GM12878 (cell line): ENCODE data around the gene C4BPB. TPM values are rescaled to one million over a fixed set of nuclear protein-coding genes. Genes with fewer than 3 reads are reported as not detected.

ENCODE experiments used
- ATAC-seq: fragments of 200-7000 bp; cut with Tn5 transposase; 3 replicates; pipeline ENCODE4 v1.9.1; 2020; ENCODE audit warnings: mild to moderate bottlenecking, moderate library complexity
- BruUV-seq: library from RNA; stranded (reverse); fragments of 400-500 nt; replicated peaks from 2 replicates; lab custom pipeline; 2021; lab: Mats Ljungman, UMichigan
- CTCF ChIA-PET: fragments of 300-600 bp; sonication (Branson Sonifier 250); formaldehyde crosslinking; extraction: SDS; loops from one replicate; lab custom pipeline; 2021; ENCODE audit warnings: inconsistent platforms; lab: Yijun Ruan, JAX
- POLR2A ChIA-PET: fragments of 350-600 bp; formaldehyde crosslinking; extraction: SDS; loops from one replicate; lab custom pipeline; 2021; ENCODE audit warnings: inconsistent platforms; lab: Charles Lee
- RAD21 ChIA-PET: fragments of 300-600 bp; sonication (Branson Sonifier 250); formaldehyde crosslinking; loops from one replicate; lab custom pipeline; 2023; ENCODE audit warnings: antibody characterized with exemption; ENCODE audit not compliant: unreplicated experiment; lab: Charles Lee
- SMC1A ChIA-PET: fragments of 300-600 bp; sonication (Branson Sonifier 250); formaldehyde crosslinking; loops from one replicate; lab custom pipeline; 2023; ENCODE audit not compliant: unreplicated experiment, uncharacterized antibody; lab: Charles Lee
- DNase-seq: peaks from one replicate; pipeline ENCODE4 v3.0.0-alpha.2; 2011; ENCODE audit warnings: low read depth, low spot score
- FAIRE-seq: peaks from 3 replicates; lab custom pipeline; 2011; peaks lifted over from hg19 to GRCh38; lab: Jason Lieb, UNC
- H2AFZ ChIP-seq: 2 replicates; pipeline ENCODE4 v1.6.0; 2011; ENCODE audit warnings: low read depth, low read length, control low read depth; ENCODE audit not compliant: control insufficient read depth
- H3K27ac ChIP-seq: 2 replicates; pipeline ENCODE4 v1.5.1; 2011; ENCODE audit warnings: control low read depth; ENCODE audit not compliant: control insufficient read depth, insufficient read depth
- H3K27me3 ChIP-seq, 2 experiments: replicated peaks in 1 of 2; 2 replicates each; pipeline versions ENCODE4 v1.6.0 to v1.6.1; 2011; ENCODE audit warnings: low read length in 1 of 2; ENCODE audit not compliant: control insufficient read depth in 2 of 2, insufficient read depth in 2 of 2
- H3K36me3 ChIP-seq, 2 experiments: 2 replicates each; pipeline ENCODE4 v1.5.1; 2011; ENCODE audit warnings: low read length in 1 of 2; ENCODE audit not compliant: control insufficient read depth in 2 of 2, insufficient read depth in 2 of 2
- H3K4me1 ChIP-seq: 2 replicates; pipeline ENCODE4 v1.6.1; 2011; ENCODE audit warnings: mild to moderate bottlenecking, low read length, moderate library complexity, mixed read lengths; ENCODE audit not compliant: control insufficient read depth, insufficient read depth
- H3K4me2 ChIP-seq: 2 replicates; pipeline ENCODE4 v1.6.0; 2011; ENCODE audit warnings: control low read depth; ENCODE audit not compliant: control insufficient read depth, insufficient read depth
- H3K4me3 ChIP-seq: fragments of 200-600 bp; sonication (generic); 2 replicates; pipeline ENCODE4 v1.5.1; 2016
- H3K79me2 ChIP-seq: 2 replicates; pipeline ENCODE4 v1.6.0; 2011; ENCODE audit warnings: low read length; ENCODE audit not compliant: control insufficient read depth, insufficient read depth
- H3K9ac ChIP-seq: 2 replicates; pipeline ENCODE4 v1.8.0; 2011; ENCODE audit warnings: low read length, control low read depth, mixed read lengths; ENCODE audit not compliant: control insufficient read depth, insufficient read depth
- H3K9me3 ChIP-seq: replicated peaks from 3 replicates; pipeline ENCODE4 v1.5.1; 2011; ENCODE audit warnings: mild to moderate bottlenecking, low read length; ENCODE audit not compliant: control insufficient read depth, insufficient read depth
- H4K20me1 ChIP-seq: 2 replicates; pipeline ENCODE4 v1.6.0; 2011; ENCODE audit not compliant: control insufficient read depth, insufficient read depth
- CHD4 ChIP-seq: fragments of 200-600 bp; sonication (generic); IDR thresholded peaks from 2 replicates; pipeline ENCODE4 v1.6.1; 2016; ENCODE audit warnings: mild to moderate bottlenecking
- EED ChIP-seq: sonication (generic); IDR thresholded peaks from 2 replicates; pipeline ENCODE4 v1.6.1; 2016; ENCODE audit warnings: antibody characterized with exemption, low read depth
- IRF3 ChIP-seq: fragments of 450-650 bp; IDR thresholded peaks from 2 replicates; pipeline ENCODE4 v1.6.1; 2014; ENCODE audit warnings: mild to moderate bottlenecking
- JUNB ChIP-seq: IDR thresholded peaks from 2 replicates; pipeline ENCODE4 v1.6.1; 2016; ENCODE audit warnings: antibody characterized with exemption, mild to moderate bottlenecking
- SIN3A ChIP-seq: IDR thresholded peaks from 2 replicates; pipeline ENCODE4 v1.6.1; 2012; ENCODE audit warnings: low read depth, low read length, improper control_type of control experiment
- SP1 ChIP-seq: IDR thresholded peaks from one replicate; pipeline ENCODE4 v1.6.1; 2011; ENCODE audit warnings: low read depth, low read length
- SUPT20H ChIP-seq: IDR thresholded peaks from 2 replicates; pipeline ENCODE4 v1.6.1; 2011; ENCODE audit warnings: low read depth, mild to moderate bottlenecking, low read length, moderate library complexity, borderline replicate concordance; ENCODE audit not compliant: control insufficient read depth
- WRNIP1 ChIP-seq: IDR thresholded peaks from 2 replicates; pipeline ENCODE4 v1.6.1; 2011; ENCODE audit warnings: low read depth, low read length, improper control_type of control experiment, borderline replicate concordance
- ZNF687 ChIP-seq: fragments of 450-650 bp; IDR thresholded peaks from 2 replicates; pipeline ENCODE4 v1.6.1; 2017; ENCODE audit warnings: mild to moderate bottlenecking, moderate library complexity
- whole genome bisulfite sequencing: methylation state at CpG from one replicate; pipeline ENCODE4 v1.1.6; 2016; ENCODE audit warnings: low lambda C conversion rate; ENCODE audit not compliant: insufficient replicate concordance, insufficient coverage; ENCODE audit errors: missing lambda C conversion rate; 5-methylcytosine and 5-hydroxymethylcytosine counted together
- in situ Hi-C: fragments of 300-500 bp; cut with MboI; formaldehyde crosslinking; loops from 9 replicates; pipeline ENCODE4 v1.14.3; 2018; ENCODE audit warnings: mixed read lengths
- intact Hi-C: fragments of 100-400 bp; cut with micrococcal nuclease; formaldehyde crosslinking; loops from one replicate; pipeline ENCODE4 v1.14.2; 2022; ENCODE audit not compliant: unreplicated experiment
- polyA plus RNA-seq, 11 experiments: library from polyadenylated mRNA; depleted of rRNA in 4 of 11; unstranded in 6 of 11; stranded (reverse) in 5 of 11; fragments of >200 nt; fragmentation: Nextera tagmentation in 4 of 11; fragmentation: Illumina TruSeq in 1 of 11; extraction: Ambion mirVana in 4 of 11; extraction: Trizol in 1 of 11; gene quantifications; 1 replicate in 1 of 11; 2 replicates in 10 of 11; pipeline versions ENCODE4 v1.2.1 to v1.2.3, GENCODE V29; 2011 to 2016; ENCODE audit warnings: inconsistent platforms in 2 of 11, missing spikeins in 2 of 11, low read depth in 1 of 11
- total RNA-seq, 4 experiments: library from RNA; depleted of rRNA in 3 of 4; stranded (reverse); fragments of >200 nt in 3 of 4; fragmentation: Illumina TruSeq in 1 of 4; extraction: Trizol in 1 of 4; gene quantifications; 2 replicates each; pipeline versions ENCODE4 v1.2.1 to v1.2.3, GENCODE V29; 2013 to 2021

C4BPB gene
- total and polyA plus RNA-seq, 10 of the 15 experiments (the other 5 are each of a cell fraction or from before 2014, with no cell fraction given): 0.31 to 1.2 (median 0.53) TPM; not detected in 1

- H3K9ac ChIP-seq: no peak overlapping the region
- SMC1A ChIA-PET: no interaction called here
- no peak for TF ChIP-seq CHD4
- TF ChIP-seq EED: no peak
- no peaks in the 10 kb centered on the region for H3K36me3 ChIP-seq
- no peak overlapping the region for H3K27ac ChIP-seq
- POLR2A ChIA-PET: no interaction called here
- no peaks in the 10 kb centered on the region for H3K79me2 ChIP-seq
- in situ Hi-C loops (no loop called here), intact Hi-C loops (loop anchor here (5.0 kb wide), 1 partner anchor 38 kb away; no protein-coding TSS in a partner anchor)
- 71% methylated on average over 4 of the region's 4 CpGs for WGBS
- ATAC-seq (peak; percentile 21; the same call in 2 of the 3 replicates), DNase-seq (no peak), FAIRE-seq (no peak)
- no peak overlapping the region for H3K4me2 ChIP-seq
- no peaks in the 10 kb centered on the region for H3K27me3 ChIP-seq
- BruUV-seq: no TSS peak
- no peaks in the 10 kb centered on the region for H3K9me3 ChIP-seq
- no peak overlapping the region for H3K4me3 ChIP-seq
- H3K4me1 ChIP-seq: no peaks in the 10 kb centered on the region
- CTCF ChIA-PET: interaction anchor here (0.9 to 3.2 kb wide), 5 partner anchors 9 to 35 kb away, joined by 3 to 21 read pairs (median 4); no protein-coding TSS in a partner anchor
- RAD21 ChIA-PET: interaction anchor here (1.0 kb wide), 1 partner anchor 36 kb away, joined by 5 read pairs; no protein-coding TSS in a partner anchor
- no peaks in the 10 kb centered on the region for H4K20me1 ChIP-seq
- H2AFZ ChIP-seq: no peak overlapping the region
Observed at GRCh38 chr1:207039380-207040180, 49.1 kb upstream of the C4BPB start.

GRCh38 chr1:207040181-207040533 lies 48.5 kb upstream of the C4BPB start:
- H3K9ac ChIP-seq: no peak overlapping the region
- H3K27me3 ChIP-seq: no peaks in the 10 kb centered on the region
- no peak for FAIRE-seq
- CTCF ChIA-PET: interaction anchor here (0.9 to 1.8 kb wide), 4 partner anchors 8 to 36 kb away, joined by 3 to 8 read pairs (median 4); no protein-coding TSS in a partner anchor
- no peak overlapping the region for H2AFZ ChIP-seq
- H3K4me2 ChIP-seq: no peak overlapping the region
- no peaks in the 10 kb centered on the region for H3K9me3 ChIP-seq
- in situ Hi-C loops: no loop called here
- 57% methylated on average over 3 of the region's 3 CpGs for WGBS
- POLR2A ChIA-PET: no interaction called here
- SMC1A ChIA-PET: no interaction called here
- intact Hi-C loops: loop anchor here (5.0 kb wide), 1 partner anchor 37 kb away; no protein-coding TSS in a partner anchor
- H3K4me3 ChIP-seq: no peak overlapping the region
- no peaks in the 10 kb centered on the region for H4K20me1 ChIP-seq
- H3K36me3 ChIP-seq: no peaks in the 10 kb centered on the region; a peak in 1 of 4 replicates
- no peaks in the 10 kb centered on the region for H3K79me2 ChIP-seq
- no peak overlapping the region for H3K27ac ChIP-seq
- no peaks in the 10 kb centered on the region for H3K4me1 ChIP-seq
- RAD21 ChIA-PET: interaction anchor here (1.0 kb wide), 1 partner anchor 35 kb away, joined by 5 read pairs; no protein-coding TSS in a partner anchor
- ATAC-seq: no peak
- DNase-seq: no peak
- no TSS peak for BruUV-seq
- TF ChIP-seq ZNF687: no peak
- TF ChIP-seq SUPT20H: no peak
- TF ChIP-seq SP1: no peak
- no peak for TF ChIP-seq IRF3
- TF ChIP-seq JUNB: no peak
- TF ChIP-seq WRNIP1: no peak
- no peak for TF ChIP-seq SIN3A
